ENCODE results near the gene ZNF366.

- TF ChIP-seq EZH2phosphoT487 (IDR thresholded peaks at IDR 0.05; ENCODE audit: insufficient read depth, low read depth) (no peak), EZH2 (IDR thresholded peaks at IDR 0.05; ENCODE audit: insufficient read depth, poor library complexity, severe bottlenecking) (no peak)
These were observed 43.7 kb downstream of the ZNF366 start for GRCh38 chr5:72463449-72464052.
